WTC11 (cell line): ENCODE results near the gene SELENOI. TPM values are rescaled to one million over a fixed set of nuclear protein-coding genes. Genes with fewer than 3 reads are reported as not detected.
"Not testable (repeated sequence)": the region's sequence is repeated elsewhere in the genome, so short reads cannot be mapped to it uniquely, and the experiment has no call there.

Experiments
- ATAC-seq: fragments of 200-7000 bp; cut with Tn5 transposase; 2 replicates; pipeline ENCODE4 v1.10.0; 2021; ENCODE audit warnings: mild to moderate bottlenecking, moderate library complexity
- CTCF ChIA-PET: fragments of 300-600 bp; sonication (Branson Sonifier 250); formaldehyde crosslinking; loops from one replicate; lab custom pipeline; 2021; ENCODE audit warnings: antibody characterized with exemption; lab: Charles Lee
- POLR2A ChIA-PET: fragments of 350-600 bp; sonication (Branson Sonifier 250); formaldehyde crosslinking; loops from one replicate; lab custom pipeline; 2021; ENCODE audit warnings: antibody characterized with exemption; lab: Charles Lee
- DNase-seq: peaks from one replicate; pipeline ENCODE4 v3.0.0; 2021; ENCODE audit warnings: low spot score
- H3K27ac Mint-ChIP-seq: 2 replicates; pipeline ENCODE4 v1.8.0; 2021; ENCODE audit warnings: mixed read lengths
- H3K27me3 Mint-ChIP-seq: 2 replicates; pipeline ENCODE4 v1.8.0; 2021; ENCODE audit warnings: low read depth, mild to moderate bottlenecking, moderate library complexity, mixed read lengths
- H3K36me3 Mint-ChIP-seq: 2 replicates; pipeline ENCODE4 v1.8.0; 2021; ENCODE audit warnings: mixed read lengths
- H3K4me1 Mint-ChIP-seq: 2 replicates; pipeline ENCODE4 v1.8.0; 2022; ENCODE audit warnings: mixed read lengths
- H3K4me3 Mint-ChIP-seq: 2 replicates; pipeline ENCODE4 v1.8.0; 2021; ENCODE audit warnings: mild to moderate bottlenecking, moderate library complexity, mixed read lengths
- H3K9me3 Mint-ChIP-seq: 2 replicates; pipeline ENCODE4 v1.8.0; 2021; ENCODE audit warnings: mixed read lengths
- ATF2 ChIP-seq: sonication (generic); formaldehyde crosslinking; IDR thresholded peaks from 2 replicates; pipeline ENCODE4 v1.8.1; 2022; ENCODE audit warnings: low read depth, missing genetic modification reagents, borderline replicate concordance
- E2F1 ChIP-seq: sonication (generic); formaldehyde crosslinking; IDR thresholded peaks from 2 replicates; pipeline ENCODE4 v1.8.0; 2022; ENCODE audit warnings: mild to moderate bottlenecking, missing genetic modification reagents
- E2F5 ChIP-seq: sonication (generic); formaldehyde crosslinking; IDR thresholded peaks from 2 replicates; pipeline ENCODE4 v1.8.1; 2022; ENCODE audit warnings: mild to moderate bottlenecking, moderate library complexity, missing genetic modification reagents
- ETV6 ChIP-seq: sonication (generic); formaldehyde crosslinking; IDR thresholded peaks from 2 replicates; pipeline ENCODE4 v1.8.1; 2022; ENCODE audit warnings: mild to moderate bottlenecking, missing genetic modification reagents
- GRHL2 ChIP-seq: fragments of 250-450 bp; sonication (Bioruptor Pico); IDR thresholded peaks from 2 replicates; pipeline ENCODE4 v1.8.0; 2022; ENCODE audit warnings: mild to moderate bottlenecking, moderate library complexity; ENCODE audit not compliant: insufficient replicate concordance, severe bottlenecking
- MAX ChIP-seq: sonication (generic); formaldehyde crosslinking; IDR thresholded peaks from 2 replicates; pipeline ENCODE4 v1.8.0; 2022; ENCODE audit warnings: mild to moderate bottlenecking, missing genetic modification reagents
- SMAD3 ChIP-seq: sonication (generic); formaldehyde crosslinking; IDR thresholded peaks from 2 replicates; pipeline ENCODE4 v1.8.0; 2022; ENCODE audit warnings: missing genetic modification reagents, mild to moderate bottlenecking, borderline replicate concordance
- SMAD4 ChIP-seq: sonication (generic); formaldehyde crosslinking; IDR thresholded peaks from 2 replicates; pipeline ENCODE4 v1.8.0; 2022; ENCODE audit warnings: mild to moderate bottlenecking, missing genetic modification reagents
- SP1 ChIP-seq: sonication (generic); formaldehyde crosslinking; conservative IDR thresholded peaks from 2 replicates; pipeline ENCODE4 v1.8.1; 2022; ENCODE audit warnings: missing genetic modification reagents
- TP53 ChIP-seq: sonication (generic); formaldehyde crosslinking; IDR thresholded peaks from 2 replicates; pipeline ENCODE4 v1.8.1; 2023; ENCODE audit warnings: mild to moderate bottlenecking, missing genetic modification reagents
- ZBTB21 ChIP-seq: sonication (generic); formaldehyde crosslinking; IDR thresholded peaks from 2 replicates; pipeline ENCODE4 v1.8.1; 2023; ENCODE audit warnings: mild to moderate bottlenecking, missing genetic modification reagents, borderline replicate concordance
- ZNF138 ChIP-seq: sonication (generic); formaldehyde crosslinking; conservative IDR thresholded peaks from 2 replicates; pipeline ENCODE4 v1.8.1; 2022; ENCODE audit warnings: mild to moderate bottlenecking, moderate library complexity, missing genetic modification reagents
- total RNA-seq: library from RNA; stranded (reverse); gene quantifications from 3 replicates; pipeline ENCODE4 v1.2.3, GENCODE V29; 2021
- TF ChIP-seq, protein P1 (sequence below): sonication (generic); formaldehyde crosslinking; IDR thresholded peaks from 2 replicates; pipeline ENCODE4 v1.8.0; 2022; ENCODE audit warnings: mild to moderate bottlenecking, missing genetic modification reagents
- TF ChIP-seq, protein P2 (sequence below): sonication (generic); formaldehyde crosslinking; IDR thresholded peaks from 2 replicates; pipeline ENCODE4 v1.8.1; 2023; ENCODE audit warnings: mild to moderate bottlenecking, missing genetic modification reagents
- TF ChIP-seq, protein P3 (sequence below): sonication (generic); formaldehyde crosslinking; IDR thresholded peaks from 2 replicates; pipeline ENCODE4 v1.8.1; 2022; ENCODE audit warnings: missing genetic modification reagents, borderline replicate concordance

The SELENOI gene
- total RNA-seq, 1 experiment from 2014 or later: 53.1 TPM

DNA sequence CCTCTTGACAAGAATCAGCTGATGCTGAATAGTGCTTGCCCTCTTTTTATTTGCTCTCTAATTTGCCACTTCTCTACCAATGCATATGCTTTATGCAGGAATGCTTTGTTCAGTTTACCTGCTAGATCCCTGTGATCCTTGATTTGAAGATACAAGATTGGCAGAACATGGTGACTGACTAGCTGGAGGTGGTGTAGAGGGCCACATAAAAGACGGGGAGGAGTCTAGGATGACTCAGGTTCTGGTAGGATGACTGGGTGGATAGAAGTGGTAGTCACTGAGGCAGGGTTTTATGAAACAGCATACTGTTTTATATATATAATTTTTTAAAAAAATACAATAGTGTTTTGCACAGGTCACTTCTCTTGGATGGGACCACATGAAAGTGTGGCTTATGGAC, 6.9 kb downstream of the SELENOI start:
- peaks cover 26% of the 10 kb centered on the region for H3K4me1 Mint-ChIP-seq
- H3K27ac Mint-ChIP-seq: peak overlapping the region; percentile 75; the same call in 1 of the 2 replicates
- no peak for DNase-seq
- CTCF ChIA-PET: no interaction called here
- peaks cover 6% of the 10 kb centered on the region; the same call in 1 of the 2 replicates for H3K9me3 Mint-ChIP-seq
- no peaks in the 10 kb centered on the region for H3K27me3 Mint-ChIP-seq
- no peak overlapping the region for H3K4me3 Mint-ChIP-seq
- POLR2A ChIA-PET: interaction anchor here (0.5 kb wide), 1 partner anchor 18 kb away, joined by 3 read pairs; no protein-coding TSS in a partner anchor
- H3K36me3 Mint-ChIP-seq: peaks cover 15% of the 10 kb centered on the region
- ATAC-seq: no peak
- TF ChIP-seq, protein P1, sequence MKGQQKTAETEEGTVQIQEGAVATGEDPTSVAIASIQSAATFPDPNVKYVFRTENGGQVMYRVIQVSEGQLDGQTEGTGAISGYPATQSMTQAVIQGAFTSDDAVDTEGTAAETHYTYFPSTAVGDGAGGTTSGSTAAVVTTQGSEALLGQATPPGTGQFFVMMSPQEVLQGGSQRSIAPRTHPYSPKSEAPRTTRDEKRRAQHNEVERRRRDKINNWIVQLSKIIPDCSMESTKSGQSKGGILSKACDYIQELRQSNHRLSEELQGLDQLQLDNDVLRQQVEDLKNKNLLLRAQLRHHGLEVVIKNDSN (CRISPR knock-in tag): no peak
- TF ChIP-seq, protein P2, sequence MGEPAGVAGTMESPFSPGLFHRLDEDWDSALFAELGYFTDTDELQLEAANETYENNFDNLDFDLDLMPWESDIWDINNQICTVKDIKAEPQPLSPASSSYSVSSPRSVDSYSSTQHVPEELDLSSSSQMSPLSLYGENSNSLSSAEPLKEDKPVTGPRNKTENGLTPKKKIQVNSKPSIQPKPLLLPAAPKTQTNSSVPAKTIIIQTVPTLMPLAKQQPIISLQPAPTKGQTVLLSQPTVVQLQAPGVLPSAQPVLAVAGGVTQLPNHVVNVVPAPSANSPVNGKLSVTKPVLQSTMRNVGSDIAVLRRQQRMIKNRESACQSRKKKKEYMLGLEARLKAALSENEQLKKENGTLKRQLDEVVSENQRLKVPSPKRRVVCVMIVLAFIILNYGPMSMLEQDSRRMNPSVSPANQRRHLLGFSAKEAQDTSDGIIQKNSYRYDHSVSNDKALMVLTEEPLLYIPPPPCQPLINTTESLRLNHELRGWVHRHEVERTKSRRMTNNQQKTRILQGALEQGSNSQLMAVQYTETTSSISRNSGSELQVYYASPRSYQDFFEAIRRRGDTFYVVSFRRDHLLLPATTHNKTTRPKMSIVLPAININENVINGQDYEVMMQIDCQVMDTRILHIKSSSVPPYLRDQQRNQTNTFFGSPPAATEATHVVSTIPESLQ (CRISPR knock-in tag): no peak
- TF ChIP-seq, protein P3, sequence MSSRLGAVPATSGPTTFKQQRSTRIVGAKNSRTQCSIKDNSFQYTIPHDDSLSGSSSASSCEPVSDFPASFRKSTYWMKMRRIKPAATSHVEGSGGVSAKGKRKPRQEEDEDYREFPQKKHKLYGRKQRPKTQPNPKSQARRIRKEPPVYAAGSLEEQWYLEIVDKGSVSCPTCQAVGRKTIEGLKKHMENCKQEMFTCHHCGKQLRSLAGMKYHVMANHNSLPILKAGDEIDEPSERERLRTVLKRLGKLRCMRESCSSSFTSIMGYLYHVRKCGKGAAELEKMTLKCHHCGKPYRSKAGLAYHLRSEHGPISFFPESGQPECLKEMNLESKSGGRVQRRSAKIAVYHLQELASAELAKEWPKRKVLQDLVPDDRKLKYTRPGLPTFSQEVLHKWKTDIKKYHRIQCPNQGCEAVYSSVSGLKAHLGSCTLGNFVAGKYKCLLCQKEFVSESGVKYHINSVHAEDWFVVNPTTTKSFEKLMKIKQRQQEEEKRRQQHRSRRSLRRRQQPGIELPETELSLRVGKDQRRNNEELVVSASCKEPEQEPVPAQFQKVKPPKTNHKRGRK (CRISPR knock-in tag): no peak
- no peak for TF ChIP-seq MAX (CRISPR knock-in tag)

DNA sequence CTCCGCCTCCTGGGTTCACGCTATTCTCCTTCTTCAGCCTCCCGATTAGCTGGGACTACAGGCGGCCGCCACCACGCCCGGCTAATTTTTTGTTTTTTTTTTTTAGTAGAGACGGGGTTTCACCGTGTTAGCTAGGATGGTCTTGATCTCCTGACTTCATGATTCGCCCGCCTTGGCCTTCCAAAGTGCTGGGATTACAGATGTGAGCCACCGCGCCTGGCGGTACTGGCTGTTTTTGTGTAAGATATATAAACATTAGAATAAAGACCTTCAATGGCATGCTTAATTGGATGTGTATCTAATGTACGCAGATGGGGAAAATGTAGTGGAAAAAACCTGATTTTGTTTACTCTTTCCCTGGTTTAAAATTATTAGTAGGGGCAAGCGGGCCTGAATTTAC, 8.5 kb downstream of the SELENOI start:
- H3K9me3 Mint-ChIP-seq, ATAC-seq, DNase-seq, H3K4me3 Mint-ChIP-seq, H3K27ac Mint-ChIP-seq, POLR2A ChIA-PET, H3K27me3 Mint-ChIP-seq: not testable (repeated sequence)
- Mint-ChIP-seq H3K4me1 (peaks cover 20% of the 10 kb centered on the region), H3K36me3 (peaks cover 15% of the 10 kb centered on the region)
- CTCF ChIA-PET: interaction anchor here (1.2 kb wide), 1 partner anchor 223 kb away, joined by 4 read pairs; no protein-coding TSS in a partner anchor

DNA sequence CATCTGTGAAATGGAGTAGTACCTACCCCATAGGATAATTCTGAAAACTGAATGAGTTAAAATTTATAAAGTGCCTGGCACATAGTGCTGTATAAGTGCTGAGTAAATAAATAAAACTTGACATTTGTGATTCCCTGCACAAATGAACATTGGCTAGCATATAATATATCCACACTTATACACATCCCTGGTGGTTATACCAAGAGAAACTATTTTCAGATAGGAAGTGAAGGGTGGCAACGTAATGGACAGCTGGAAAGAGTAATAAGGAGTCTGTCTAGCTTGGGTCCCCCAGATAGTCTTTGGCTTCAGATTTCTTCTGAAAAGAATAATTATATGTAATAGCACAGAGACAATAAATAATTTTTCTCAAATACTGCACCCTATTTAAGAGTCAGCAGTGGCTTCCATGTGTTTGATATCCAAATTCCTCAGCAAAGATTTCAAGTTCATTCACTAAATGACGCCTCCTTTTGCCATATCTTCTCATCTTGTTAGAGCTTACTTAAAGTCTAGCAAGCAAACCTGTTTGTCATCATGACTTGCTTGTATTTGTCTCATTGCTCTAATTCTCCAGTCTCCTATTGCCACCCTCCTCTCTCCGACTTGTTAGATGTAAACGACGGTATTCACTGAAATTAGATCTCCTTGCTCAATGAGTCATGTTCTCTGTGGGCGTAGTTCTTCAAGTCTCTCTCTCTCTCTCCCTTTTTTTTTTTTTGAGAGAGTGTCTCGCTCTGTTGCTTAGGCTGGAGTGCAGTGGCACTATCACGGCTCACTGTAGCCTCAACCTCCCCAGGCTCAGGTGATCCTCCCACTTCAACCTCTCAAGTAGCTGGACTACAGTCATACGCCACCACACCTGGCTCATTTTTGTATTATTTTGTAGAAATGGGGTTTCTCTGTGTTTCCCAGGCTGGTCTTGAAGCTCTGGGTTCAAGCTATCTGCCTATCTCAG, 9.4 kb downstream of the SELENOI start:
- ChIA-PET POLR2A (no interaction called here), CTCF (interaction anchor here (1.2 kb wide), 1 partner anchor 222 kb away, joined by 4 read pairs; no protein-coding TSS in a partner anchor)
- peaks cover 20% of the 10 kb centered on the region for H3K4me1 Mint-ChIP-seq
- DNase-seq: no peak
- H3K36me3 Mint-ChIP-seq: peaks cover 15% of the 10 kb centered on the region
- TF ChIP-seq GRHL2: no peak
- no peak for TF ChIP-seq TP53
- TF ChIP-seq ZBTB21 (CRISPR knock-in tag): no peak
- no peak for TF ChIP-seq SP1 (CRISPR knock-in tag)
- no peak for TF ChIP-seq SMAD3 (CRISPR knock-in tag)
- TF ChIP-seq E2F5: no peak
- TF ChIP-seq, protein P2 (CRISPR knock-in tag): no peak
- no peak for TF ChIP-seq ZNF138 (CRISPR knock-in tag)
- TF ChIP-seq ETV6 (CRISPR knock-in tag): no peak
- no peak for TF ChIP-seq ATF2 (CRISPR knock-in tag)
- TF ChIP-seq SMAD4 (CRISPR knock-in tag): no peak
- no peak for TF ChIP-seq E2F1
- peak overlapping the region; percentile 81 for H3K27ac Mint-ChIP-seq
- H3K4me3 Mint-ChIP-seq: no peak overlapping the region
- peak; percentile 71 for ATAC-seq
- H3K27me3 Mint-ChIP-seq: no peaks in the 10 kb centered on the region
- peaks cover 6% of the 10 kb centered on the region; the same call in 1 of the 2 replicates for H3K9me3 Mint-ChIP-seq
